Uterus (tissue), 2 donors: ENCODE results near the gene MTHFS.

Experiments used
- CTCF ChIP-seq, 4 experiments: fragments of 200-600 bp in 2 of 4; fragments of 450-650 bp in 2 of 4; sonication (generic) in 2 of 4; IDR thresholded peaks; one replicate each; pipeline ENCODE4 v1.5.1; 2016 to 2019; ENCODE audit warnings: antibody characterized with exemption in 4 of 4, mild to moderate bottlenecking in 2 of 4, moderate library complexity in 1 of 4
- POLR2A ChIP-seq, 2 donors: fragments of 450-650 bp; IDR thresholded peaks; one replicate each; pipeline ENCODE4 v1.6.1; 2016; ENCODE audit warnings: antibody characterized with exemption in 2 of 2, mild to moderate bottlenecking in 1 of 2, moderate library complexity in 1 of 2

GRCh38 chr15:79881668-79882067, 15.1 kb downstream of the MTHFS start:
- TF ChIP-seq POLR2A (IDR thresholded peaks at IDR 0.05) = no peak
- no peak for TF ChIP-seq CTCF (IDR thresholded peaks at IDR 0.05)
